ENCODE results near the gene GREB1L. TPM values are rescaled to one million over a fixed set of nuclear protein-coding genes. Genes with fewer than 3 reads are reported as not detected.
"Not testable (repeated sequence)": the region's sequence is repeated elsewhere in the genome, so short reads cannot be mapped to it uniquely, and the experiment has no call there.

Gene GREB1L
- total RNA-seq, 2 experiments from 2014 or later = not detected

GRCh38 chr18:21303445-21303844 is 61.4 kb downstream of the GREB1L start:
- ChIA-PET CTCF (no interaction called here), POLR2A (no interaction called here)

DNA sequence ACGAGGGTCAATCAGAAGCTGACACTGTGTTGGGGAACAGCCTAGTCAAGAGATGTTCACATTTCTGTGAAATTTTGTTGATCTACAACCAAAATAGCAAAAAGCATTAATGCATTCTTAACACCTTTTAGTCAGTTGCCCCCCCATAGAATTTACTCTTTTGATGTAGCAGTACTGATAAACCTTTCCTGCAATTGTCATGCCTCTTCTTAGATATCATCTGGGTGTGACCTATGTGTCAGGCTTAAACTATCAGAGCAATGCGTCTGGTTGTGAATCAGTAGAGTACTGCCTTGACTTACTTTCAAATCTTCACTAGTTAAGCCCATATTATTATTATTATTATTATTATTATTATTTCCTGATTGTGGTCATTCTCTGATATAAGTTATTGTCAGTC is 61.9 kb downstream of the GREB1L start:
- ChIA-PET CTCF (no interaction called here), POLR2A (no interaction called here)

DNA sequence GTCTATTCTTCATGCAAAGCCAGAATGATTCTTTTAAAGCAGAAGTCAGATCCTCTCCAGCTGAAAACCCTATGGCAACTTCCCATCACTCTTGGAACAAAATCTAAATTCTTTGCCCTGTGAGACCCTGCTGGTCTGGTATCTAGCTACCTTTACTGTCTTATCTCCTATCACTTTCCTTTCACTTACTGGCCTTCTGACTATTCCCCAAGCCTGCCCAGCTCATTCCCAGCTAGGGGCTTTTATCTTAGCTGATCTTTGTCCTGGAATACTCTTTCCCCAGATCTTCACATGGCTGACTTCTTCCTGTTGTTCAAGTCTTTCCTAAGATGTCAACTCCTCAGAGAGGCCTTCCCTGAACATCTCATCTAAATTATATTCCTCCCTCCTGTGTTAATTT is 63.6 kb downstream of the GREB1L start:
- ChIA-PET CTCF (no interaction called here), POLR2A (no interaction called here)

- ChIA-PET POLR2A (no interaction called here), CTCF (no interaction called here)
Observed at GRCh38 chr18:21306368-21306767, 64.3 kb downstream of the GREB1L start.

- POLR2A ChIA-PET = no interaction called here
Observed at GRCh38 chr18:21307578-21307977, 65.5 kb downstream of the GREB1L start.

GRCh38 chr18:21309248-21309647 is 67.2 kb downstream of the GREB1L start:
- ChIA-PET POLR2A (no interaction called here), CTCF (no interaction called here)

More at GRCh38 chr18:21307578-21307977, 65.5 kb downstream of the GREB1L start:
- CTCF ChIA-PET = no interaction called here

- CTCF ChIA-PET, POLR2A ChIA-PET: not testable (repeated sequence)
Observed at GRCh38 chr18:21311980-21312379, 69.9 kb downstream of the GREB1L start.

- POLR2A ChIA-PET = no interaction called here
Observed at GRCh38 chr18:21313576-21313975, 71.5 kb downstream of the GREB1L start.

GRCh38 chr18:21314724-21315123 is 72.7 kb downstream of the GREB1L start:
- POLR2A ChIA-PET = no interaction called here
- CTCF ChIA-PET = no interaction called here

More at GRCh38 chr18:21313576-21313975, 71.5 kb downstream of the GREB1L start:
- CTCF ChIA-PET = no interaction called here

DNA sequence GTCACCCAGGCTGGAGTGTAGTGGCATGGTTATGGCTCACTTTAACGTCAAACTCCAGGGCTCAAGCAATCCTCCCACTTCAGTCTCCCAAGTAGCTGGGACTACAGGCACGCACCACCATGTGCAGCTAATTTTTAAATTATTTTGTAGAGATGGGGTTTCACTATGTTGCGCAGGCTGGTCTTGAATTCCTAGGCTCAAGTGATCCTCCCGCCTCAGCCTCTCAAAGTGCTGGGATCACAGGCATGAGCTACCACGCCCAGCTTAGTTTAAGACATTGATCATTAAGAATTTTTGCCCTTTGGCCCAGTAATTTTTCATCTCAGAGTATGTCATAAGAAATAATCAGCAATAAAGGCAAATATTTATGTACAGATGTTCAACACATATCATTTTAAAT is 73.1 kb downstream of the GREB1L start:
- POLR2A ChIA-PET, CTCF ChIA-PET: not testable (repeated sequence)

GRCh38 chr18:21315741-21316197 is 73.7 kb downstream of the GREB1L start:
- ChIA-PET POLR2A (no interaction called here), CTCF (no interaction called here)

DNA sequence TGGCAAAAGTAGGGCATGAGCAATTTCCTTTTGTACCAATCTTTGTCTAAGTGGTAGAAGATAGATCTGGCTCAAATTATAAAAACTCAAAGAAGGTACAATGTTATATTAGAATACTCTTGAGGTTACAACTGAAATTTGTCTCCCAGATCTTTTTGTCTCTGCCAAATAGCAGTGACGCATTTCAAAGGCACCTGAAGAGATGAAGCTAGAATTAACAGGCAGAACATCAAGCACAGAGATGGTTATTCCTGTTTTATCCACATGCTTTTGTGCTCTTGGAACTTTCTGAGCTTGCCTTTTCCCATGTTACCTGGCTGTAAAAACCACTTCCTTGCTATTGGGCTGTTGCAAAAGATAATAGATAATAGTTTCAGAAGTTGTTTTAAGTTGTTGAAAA is 74.3 kb downstream of the GREB1L start:
- POLR2A ChIA-PET = no interaction called here
- CTCF ChIA-PET = no interaction called here

GRCh38 chr18:21321711-21322110 is 79.7 kb downstream of the GREB1L start:
- ChIA-PET POLR2A (no interaction called here), CTCF (no interaction called here)

GRCh38 chr18:21327101-21327500 is 85.1 kb downstream of the GREB1L start:
- ChIA-PET POLR2A (no interaction called here), CTCF (no interaction called here)

DNA sequence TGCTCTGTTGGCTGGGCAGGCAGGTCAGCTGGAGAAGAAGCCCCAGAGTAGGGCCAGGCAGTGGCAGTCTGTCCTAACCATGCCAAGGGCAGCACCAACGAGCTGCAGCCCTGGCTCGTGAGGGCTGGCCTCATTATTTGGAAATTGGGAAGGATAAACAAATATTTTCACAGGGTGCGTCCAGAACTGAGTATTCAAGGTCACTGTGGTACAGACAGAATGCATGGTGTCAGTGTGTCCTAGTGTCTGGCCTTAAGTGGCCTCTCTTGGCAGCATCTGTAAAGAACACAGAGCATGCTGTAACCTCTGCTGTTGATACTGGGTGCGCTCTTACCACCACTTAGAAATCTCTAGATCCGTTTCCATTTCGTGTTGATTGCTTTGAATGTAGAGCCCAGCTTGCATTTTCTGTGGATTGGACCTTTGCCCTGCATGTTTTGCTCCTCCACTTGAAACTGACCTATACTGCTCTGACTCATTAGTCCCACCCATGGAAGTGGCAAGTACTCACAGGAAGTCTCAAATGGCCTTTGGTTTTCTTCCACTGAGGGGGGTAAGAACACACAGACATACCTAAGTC is 88.2 kb downstream of the GREB1L start:
- ChIA-PET POLR2A (no interaction called here), CTCF (no interaction called here)

GRCh38 chr18:21331065-21331464 is 89.0 kb downstream of the GREB1L start:
- ChIA-PET CTCF (no interaction called here), POLR2A (no interaction called here)

- CTCF ChIA-PET = no interaction called here
- POLR2A ChIA-PET = no interaction called here
Observed at GRCh38 chr18:21335927-21336488, 94.0 kb downstream of the GREB1L start.

- POLR2A ChIA-PET = no interaction called here
- CTCF ChIA-PET = no interaction called here
Observed at GRCh38 chr18:21336846-21337245, 94.8 kb downstream of the GREB1L start.

DNA sequence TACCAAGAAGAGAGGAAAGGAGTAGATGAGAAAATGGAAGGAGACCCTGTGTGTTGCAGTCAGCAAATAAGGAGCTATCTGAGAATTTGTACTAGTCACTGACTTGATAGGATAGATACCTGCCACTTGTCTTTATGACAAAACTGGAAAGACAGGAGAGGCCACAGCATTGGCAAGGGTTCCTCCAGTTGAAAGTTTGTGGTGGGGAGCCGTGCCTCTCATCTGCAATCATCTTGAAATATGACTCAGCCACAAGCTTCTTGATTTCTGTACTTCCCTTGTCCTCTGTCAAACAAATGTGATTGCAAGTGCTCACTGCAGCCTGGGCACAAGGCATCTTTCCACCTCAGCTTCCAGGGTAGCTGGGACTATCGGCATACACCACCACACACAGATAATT is 99.1 kb downstream of the GREB1L start:
- POLR2A ChIA-PET = no interaction called here
- CTCF ChIA-PET = no interaction called here

DNA sequence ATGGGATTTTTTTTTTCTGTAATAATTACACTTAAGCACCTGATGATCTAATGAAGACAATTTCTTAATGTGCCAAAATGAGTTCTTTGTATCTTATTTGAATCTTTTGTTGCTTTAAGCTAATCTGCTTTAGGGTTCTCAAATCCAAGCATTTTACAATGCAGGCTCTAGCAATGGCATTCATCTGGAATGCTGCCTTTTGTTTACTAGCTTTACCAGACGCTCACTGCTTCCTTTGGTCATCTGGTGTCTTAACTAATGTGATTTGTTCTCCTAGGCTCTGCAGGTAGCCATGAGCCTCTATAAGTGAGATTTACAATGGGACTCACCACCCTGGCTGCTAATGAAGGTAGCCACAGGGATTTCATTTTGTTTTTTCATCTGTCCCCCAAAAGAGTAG is 100.3 kb downstream of the GREB1L start:
- ChIA-PET CTCF (no interaction called here), POLR2A (no interaction called here)

DNA sequence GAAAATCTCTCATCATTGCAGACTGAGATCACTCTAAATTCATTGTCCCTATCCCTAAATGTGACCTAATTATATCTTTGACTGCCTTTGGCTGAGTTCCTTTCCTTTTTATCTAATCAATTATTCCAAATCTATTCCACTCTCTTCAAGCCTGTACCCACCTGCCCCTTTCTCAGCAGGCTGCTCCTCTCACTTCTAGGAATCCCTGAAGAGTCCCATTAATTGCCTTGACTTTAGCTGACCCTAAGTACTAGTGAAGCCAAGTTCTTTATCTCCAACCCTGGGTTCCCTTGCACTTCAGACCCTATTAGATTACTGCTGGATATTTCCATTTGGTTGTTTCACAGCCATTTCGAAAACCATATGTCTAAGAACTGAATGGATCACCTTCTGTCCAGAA is 102.8 kb downstream of the GREB1L start:
- ChIA-PET CTCF (no interaction called here), POLR2A (no interaction called here)

GRCh38 chr18:21345840-21346239 is 103.8 kb downstream of the GREB1L start:
- ChIA-PET CTCF (interaction anchor here (0.7 kb wide), 1 partner anchor 127 kb away, joined by 5 read pairs; no protein-coding TSS in a partner anchor), POLR2A (no interaction called here)
